Heart left ventricle (tissue), 16 donors: ENCODE measurements around the gene PTPRM. TPM values are rescaled to one million over a fixed set of nuclear protein-coding genes. Genes with fewer than 3 reads are reported as not detected.

Experiments used
- ATAC-seq, 4 donors: fragments of 200-7000 bp; cut with Tn5 transposase; one replicate each; pipeline ENCODE4 v1.9.1; 2020 to 2022; ENCODE audit warnings: moderate library complexity in 4 of 4, mild to moderate bottlenecking in 3 of 4, moderate number of reproducible peaks in 1 of 4
- DNase-seq, 5 donors: peaks; one replicate each; pipeline ENCODE4 v3.0.0-alpha.2; 2020
- H3K27ac ChIP-seq, 12 donors: fragments of 200-600 bp; sonication (generic) in 4 of 12; one replicate each; pipeline versions ENCODE4 v1.5.0 to v1.8.0; 2016 to 2022; ENCODE audit warnings: mild to moderate bottlenecking in 2 of 12
- H3K27me3 ChIP-seq, 9 donors: fragments of 200-600 bp; sonication (generic) in 2 of 9; one replicate each; pipeline versions ENCODE4 v1.5.1 to v1.8.0; 2016 to 2022; ENCODE audit warnings: mild to moderate bottlenecking in 3 of 9
- H3K36me3 ChIP-seq, 9 donors: fragments of 200-600 bp; sonication (generic) in 2 of 9; one replicate each; pipeline versions ENCODE4 v1.5.0 to v1.8.0; 2018 to 2022; ENCODE audit warnings: mild to moderate bottlenecking in 2 of 9
- H3K4me1 ChIP-seq, 12 donors: fragments of 200-600 bp; sonication (generic) in 4 of 12; one replicate each; pipeline versions ENCODE4 v1.5.0 to v1.8.0; 2016 to 2022; ENCODE audit warnings: mild to moderate bottlenecking in 3 of 12
- H3K4me3 ChIP-seq, 12 donors: fragments of 200-600 bp; sonication (generic) in 4 of 12; one replicate each; pipeline versions ENCODE4 v1.5.0 to v1.8.0; 2017 to 2022; ENCODE audit warnings: mild to moderate bottlenecking in 9 of 12, moderate library complexity in 4 of 12
- H3K9me3 ChIP-seq, 12 donors: fragments of 200-600 bp; sonication (generic) in 4 of 12; one replicate each; pipeline versions ENCODE4 v1.5.0 to v1.8.0; 2016 to 2022; ENCODE audit warnings: mild to moderate bottlenecking in 1 of 12
- POLR2A ChIP-seq, 2 donors: fragments of 450-650 bp; IDR thresholded peaks; one replicate each; pipeline ENCODE4 v1.6.1; 2017; ENCODE audit warnings: antibody characterized with exemption in 2 of 2, mild to moderate bottlenecking in 2 of 2, moderate library complexity in 2 of 2
- WGBS, 4 donors: extraction: QIAGEN DNeasy Blood & Tissue Kit in 2 of 4; methylation state at CpG; one replicate each; pipeline versions ENCODE4 v1.1.5 to v1.1.7; 2013 to 2018; 5-methylcytosine and 5-hydroxymethylcytosine counted together
- intact Hi-C, 10 donors: fragments of 100-400 bp; cut with DNase I; formaldehyde crosslinking; loops; one replicate each; pipeline versions ENCODE4 v1.11.1 to v1.14.2; 2022
- polyA plus RNA-seq, 2 donors: library from polyadenylated mRNA; stranded (reverse); fragments of 200-250 nt; gene quantifications; one replicate each; pipeline ENCODE4 v1.2.3, GENCODE V29; 2013
- total RNA-seq, 9 donors: library from RNA; depleted of rRNA in 2 of 9; stranded (reverse); fragments of >200 nt in 2 of 9; fragmentation: NEBNext Ultra II Directional in 3 of 9; extraction: Animal tissue kit (Norgen Biotek cat#: 25700) in 3 of 9; gene quantifications; one replicate each; pipeline versions ENCODE4 v1.1.0 to v1.2.4, GENCODE V29; 2016 to 2023
- TF ChIP-seq, protein P1 (sequence below), 12 donors: fragments of 200-600 bp; sonication (generic) in 4 of 12; IDR thresholded peaks; one replicate each; pipeline versions ENCODE4 v1.5.0 to v1.8.0; 2018 to 2022; ENCODE audit warnings: antibody characterized with exemption in 12 of 12, mild to moderate bottlenecking in 5 of 12
- donor health status: ischemic (EF 13 %, LVEDD 7.1; RV severe dilation, severe dysfunction).
- donor health status: healthy with polysubstance abuse.
- donor health status: DM: no; HTN: yes; CAD: no.
- donor health status: DM: no; HTN: no; CAD: no.
- donor health status: ischemic (EF 25% LVEDD 6.9; RV normal size, moderate dysfunction).
- donor health status: ischemic (EF 25% LVEDD 5.7; RV mildly dilated, moderate dysfunction).
- donor health status: healthy.
- donor health status: DM: yes; HTN: yes; CAD: no.
- donor health status: ischemic (EF 35%, LVEDD 5.7; RV mildly dilated, moderate dysfunction).
- donor health status: nonischemic (EF 11% LVEDD 7.7; RV severe dilation, severe dysfunction).
- donor health status: DM: yes; HTN: yes; CAD: no.
- donor health status: PGD.
- donor health status: ischemic (EF 29% LVEDD 5.4; RV normal size, mild dysfunction).
- donor health status: nonischemic (EF 23%, LVEDD 6.1; RV moderate dilation, normal function).

Gene PTPRM
- total and polyA plus RNA-seq, 11 donors: 93.8 to 186 (median 123) TPM

DNA sequence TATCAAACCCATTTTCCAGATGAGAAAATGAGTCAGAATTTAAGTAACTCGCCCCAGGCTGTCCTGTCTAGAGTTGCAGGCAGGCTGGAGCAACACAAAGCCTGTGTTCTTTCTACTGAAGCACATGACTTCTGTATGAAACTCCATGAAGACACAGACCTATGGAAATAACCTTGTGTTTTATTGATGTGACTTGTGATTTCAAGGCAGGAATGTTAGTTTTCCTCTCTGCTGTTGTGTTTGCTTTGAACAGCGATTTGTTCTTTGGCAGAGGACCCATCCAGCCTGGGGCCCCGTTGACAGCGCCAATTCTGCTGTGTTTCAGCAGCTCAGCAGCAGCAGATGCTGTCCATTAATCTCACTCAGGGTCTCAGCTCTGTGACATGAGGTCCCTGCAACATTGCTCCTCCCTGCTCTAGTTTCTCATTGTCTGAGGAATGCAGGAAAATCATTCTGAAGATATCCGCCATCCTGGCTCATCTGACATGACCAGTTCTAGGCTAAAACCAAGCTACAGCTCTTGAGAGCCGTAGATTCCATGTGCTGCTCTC lies 697.8 kb downstream of the PTPRM start:
- no peak for DNase-seq
- WGBS, 4 donors: 71 to 79% (median 78%) methylated on average over 6 of the region's 6 CpGs
- peaks cover 0 to 32% (median 6%) of the 10 kb centered on the region in 9 donors for H3K36me3 ChIP-seq
- no peaks in the 10 kb centered on the region for H3K9me3 ChIP-seq
- TF ChIP-seq, protein P1, sequence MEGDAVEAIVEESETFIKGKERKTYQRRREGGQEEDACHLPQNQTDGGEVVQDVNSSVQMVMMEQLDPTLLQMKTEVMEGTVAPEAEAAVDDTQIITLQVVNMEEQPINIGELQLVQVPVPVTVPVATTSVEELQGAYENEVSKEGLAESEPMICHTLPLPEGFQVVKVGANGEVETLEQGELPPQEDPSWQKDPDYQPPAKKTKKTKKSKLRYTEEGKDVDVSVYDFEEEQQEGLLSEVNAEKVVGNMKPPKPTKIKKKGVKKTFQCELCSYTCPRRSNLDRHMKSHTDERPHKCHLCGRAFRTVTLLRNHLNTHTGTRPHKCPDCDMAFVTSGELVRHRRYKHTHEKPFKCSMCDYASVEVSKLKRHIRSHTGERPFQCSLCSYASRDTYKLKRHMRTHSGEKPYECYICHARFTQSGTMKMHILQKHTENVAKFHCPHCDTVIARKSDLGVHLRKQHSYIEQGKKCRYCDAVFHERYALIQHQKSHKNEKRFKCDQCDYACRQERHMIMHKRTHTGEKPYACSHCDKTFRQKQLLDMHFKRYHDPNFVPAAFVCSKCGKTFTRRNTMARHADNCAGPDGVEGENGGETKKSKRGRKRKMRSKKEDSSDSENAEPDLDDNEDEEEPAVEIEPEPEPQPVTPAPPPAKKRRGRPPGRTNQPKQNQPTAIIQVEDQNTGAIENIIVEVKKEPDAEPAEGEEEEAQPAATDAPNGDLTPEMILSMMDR (IDR thresholded peaks at IDR 0.05): no peak
- TF ChIP-seq POLR2A (IDR thresholded peaks at IDR 0.05): no peak
- no peak overlapping the region for H3K27ac ChIP-seq
- H3K4me3 ChIP-seq: no peak overlapping the region
- H3K27me3 ChIP-seq: no peaks in the 10 kb centered on the region
- no peaks in the 10 kb centered on the region for H3K4me1 ChIP-seq
- no peak for ATAC-seq
- intact Hi-C loops: no loop called here

DNA sequence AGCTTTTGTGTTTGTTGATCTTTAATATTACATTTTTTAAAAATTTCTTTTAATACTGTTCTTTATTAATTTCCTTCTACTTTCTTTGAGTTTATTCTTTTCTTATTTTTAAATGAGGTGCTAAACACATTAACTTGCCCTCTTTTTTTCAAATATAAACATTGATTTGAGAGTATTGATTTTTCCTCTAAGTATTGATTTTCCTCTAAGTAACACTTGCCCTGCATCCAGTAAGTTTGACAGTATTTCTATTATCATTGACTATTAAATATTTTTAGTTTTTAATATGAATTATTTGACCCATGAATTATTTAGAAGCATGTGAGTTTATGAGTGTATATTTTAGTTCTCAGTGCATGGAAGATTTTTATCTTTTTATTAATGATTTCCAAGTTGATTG lies 705.1 kb downstream of the PTPRM start:
- no peak for ATAC-seq
- no peaks in the 10 kb centered on the region for H3K9me3 ChIP-seq
- TF ChIP-seq, protein P1 (IDR thresholded peaks at IDR 0.05): no peak
- TF ChIP-seq POLR2A (IDR thresholded peaks at IDR 0.05): no peak
- H3K4me3 ChIP-seq: no peak overlapping the region
- peaks cover 0 to 4% (median 0%) of the 10 kb centered on the region in 12 donors for H3K4me1 ChIP-seq
- peaks cover 0 to 10% (median 0%) of the 10 kb centered on the region in 9 donors for H3K36me3 ChIP-seq
- no peak for DNase-seq
- H3K27me3 ChIP-seq: no peaks in the 10 kb centered on the region
- no peak overlapping the region for H3K27ac ChIP-seq
- intact Hi-C loops: no loop called here

DNA sequence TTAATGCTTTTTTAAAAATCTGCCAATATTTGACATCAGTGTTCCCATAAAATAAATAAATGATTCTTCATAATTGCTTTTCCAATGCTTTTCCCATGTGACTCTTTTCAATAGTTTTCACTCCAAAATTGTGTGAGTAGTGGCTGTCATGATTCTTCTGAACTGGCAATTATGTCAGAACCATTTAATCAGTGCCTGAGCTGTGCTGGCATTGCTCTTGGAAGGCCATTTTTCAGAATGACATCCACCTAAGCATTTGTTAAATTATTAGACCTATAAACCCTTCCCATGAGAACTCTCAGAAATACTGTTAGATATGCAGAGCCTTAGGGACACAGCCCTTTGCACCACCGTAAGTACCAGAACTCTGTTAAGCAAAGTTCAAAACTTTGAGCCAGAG lies 707.3 kb downstream of the PTPRM start:
- ATAC-seq (no peak), DNase-seq (no peak)
- WGBS, 4 donors: 73 to 100% (median 97%) methylated on average over 1 of the region's 1 CpG
- H3K4me1 ChIP-seq: peaks cover 0 to 4% (median 0%) of the 10 kb centered on the region in 12 donors
- no peak overlapping the region for H3K27ac ChIP-seq
- H3K36me3 ChIP-seq: peaks cover 0 to 10% (median 0%) of the 10 kb centered on the region in 9 donors
- H3K4me3 ChIP-seq: no peak overlapping the region
- intact Hi-C loops: no loop called here
- no peak for TF ChIP-seq POLR2A (IDR thresholded peaks at IDR 0.05)
- TF ChIP-seq, protein P1 (IDR thresholded peaks at IDR 0.05): no peak
- no peaks in the 10 kb centered on the region for H3K9me3 ChIP-seq
- H3K27me3 ChIP-seq: no peaks in the 10 kb centered on the region

DNA sequence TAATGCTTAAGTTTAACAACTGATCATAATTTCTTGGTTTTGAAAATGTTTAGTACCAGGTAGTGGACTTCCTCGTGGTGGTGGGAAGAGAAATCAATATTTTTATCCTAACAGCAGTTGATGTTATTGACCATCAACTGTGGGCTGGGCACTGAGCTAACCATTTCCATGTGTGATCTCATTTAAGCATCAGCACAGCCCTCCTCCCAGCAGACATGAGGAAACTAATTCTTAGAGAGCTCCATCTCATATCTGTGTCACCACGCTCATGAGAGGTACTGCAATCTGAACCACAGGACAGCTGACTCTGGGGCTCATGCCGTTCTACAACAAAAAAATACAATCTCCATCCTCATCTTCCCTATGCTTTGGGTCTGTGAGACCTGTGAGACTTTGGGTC lies 709.3 kb downstream of the PTPRM start:
- intact Hi-C loops: no loop called here
- no peak for TF ChIP-seq POLR2A (IDR thresholded peaks at IDR 0.05)
- TF ChIP-seq, protein P1 (IDR thresholded peaks at IDR 0.05): no peak

More for the DNA sequence above, 709.3 kb downstream of the PTPRM start:
- Histone ChIP-seq H3K4me1 (peaks cover 0 to 4% (median 0%) of the 10 kb centered on the region in 12 donors), H3K36me3 (peaks cover 0 to 7% (median 0%) of the 10 kb centered on the region in 9 donors), H3K27ac (no peak overlapping the region), H3K4me3 (no peak overlapping the region), H3K27me3 (no peaks in the 10 kb centered on the region), H3K9me3 (no peaks in the 10 kb centered on the region)
- WGBS, 4 donors: 96 to 99% (median 97%) methylated on average over 3 of the region's 3 CpGs
- no peak for ATAC-seq
- DNase-seq: no peak
